Panc1 (cell line): ENCODE measurements around the gene RAB7A. TPM values are rescaled to one million over a fixed set of nuclear protein-coding genes. Genes with fewer than 3 reads are reported as not detected.

Experiments used
- ATAC-seq: fragments of 200-7000 bp; cut with Tn5 transposase; 2 replicates; pipeline ENCODE4 v1.9.1; 2020; ENCODE audit warnings: mild to moderate bottlenecking, moderate library complexity
- BruUV-seq: library from RNA; stranded (reverse); fragments of 400-500 nt; replicated peaks from 2 replicates; lab custom pipeline; 2021; lab: Mats Ljungman, UMichigan
- CTCF ChIA-PET: fragments of 300-600 bp; sonication (Branson Sonifier 250); formaldehyde crosslinking; loops from one replicate; lab custom pipeline; 2022; ENCODE audit warnings: antibody characterized with exemption; lab: Charles Lee
- POLR2A ChIA-PET: fragments of 300-600 bp; sonication (Branson Sonifier 250); formaldehyde crosslinking; loops from one replicate; lab custom pipeline; 2022; ENCODE audit warnings: antibody characterized with exemption; lab: Charles Lee
- DNase-seq: peaks from one replicate; pipeline ENCODE4 v3.0.0-alpha.2; 2010; ENCODE audit warnings: low read depth, low spot score
- H3K27ac ChIP-seq: 2 replicates; pipeline ENCODE4 v1.5.1; 2011; ENCODE audit warnings: mild to moderate bottlenecking, low read length, inconsistent platforms
- H3K27me3 ChIP-seq: fragments of 200-500 bp; sonication (Bioruptor generic); 2 replicates; pipeline ENCODE4 v1.6.0; 2014; ENCODE audit warnings: low read length, inconsistent platforms; ENCODE audit not compliant: control insufficient read depth, insufficient read depth
- H3K36me3 ChIP-seq: fragments of 200-500 bp; sonication (Bioruptor generic); 2 replicates; pipeline ENCODE4 v1.5.1; 2014; ENCODE audit warnings: inconsistent platforms, mild to moderate bottlenecking, low read length, moderate library complexity; ENCODE audit not compliant: control insufficient read depth, insufficient read depth
- H3K4me1 ChIP-seq: 2 replicates; pipeline ENCODE4 v1.5.1; 2011; ENCODE audit warnings: inconsistent platforms, mild to moderate bottlenecking, low read length, moderate library complexity; ENCODE audit not compliant: control insufficient read depth, insufficient read depth
- H3K4me3 ChIP-seq, 2 experiments: 2 replicates each; pipeline ENCODE4 v1.5.1; 2011 to 2012; ENCODE audit warnings: low read depth in 2 of 2, low read length in 2 of 2, mild to moderate bottlenecking in 2 of 2, inconsistent platforms in 1 of 2, moderate library complexity in 1 of 2
- H3K9me3 ChIP-seq: fragments of 200-500 bp; sonication (Bioruptor generic); 2 replicates; pipeline ENCODE4 v1.5.1; 2014; ENCODE audit warnings: low read depth, mild to moderate bottlenecking, inconsistent platforms, low read length, moderate library complexity; ENCODE audit not compliant: control insufficient read depth, insufficient read depth
- POLR2AphosphoS5 ChIP-seq: IDR thresholded peaks from 2 replicates; pipeline ENCODE4 v1.6.1; 2012; ENCODE audit warnings: mild to moderate bottlenecking, low read depth, low read length, moderate library complexity
- REST ChIP-seq, 2 experiments: IDR thresholded peaks; 2 replicates each; pipeline ENCODE4 v1.6.1; 2011 to 2012; ENCODE audit warnings: low read depth in 2 of 2, control low read depth in 1 of 2, low read length in 1 of 2, mild to moderate bottlenecking in 1 of 2, moderate library complexity in 1 of 2; ENCODE audit not compliant: insufficient read depth in 1 of 2
- SIN3A ChIP-seq: IDR thresholded peaks from 2 replicates; pipeline ENCODE4 v1.6.1; 2012; ENCODE audit warnings: low read depth, mild to moderate bottlenecking, low read length, moderate library complexity, borderline replicate concordance; ENCODE audit not compliant: insufficient read depth
- TCF7L2 ChIP-seq: IDR thresholded peaks from 2 replicates; pipeline ENCODE4 v1.6.1; 2011; ENCODE audit warnings: mild to moderate bottlenecking, low read depth, low read length, inconsistent platforms
- in situ Hi-C: cut with HindIII; loops from 2 replicates; pipeline ENCODE4 v1.10.0; 2016; ENCODE audit warnings: low sequenced_read_pairs, low pct_unique_long_range_greater_than_20kb
- intact Hi-C: fragments of 100-400 bp; cut with micrococcal nuclease; formaldehyde crosslinking; loops from one replicate; pipeline ENCODE4 v1.10.0; 2022; ENCODE audit not compliant: unreplicated experiment
- total RNA-seq: library from RNA; stranded (reverse); gene quantifications from one replicate; pipeline ENCODE4 v1.2.1, GENCODE V29; 2021; ENCODE audit not compliant: unreplicated experiment
- TF ChIP-seq, protein P1 (sequence below): fragments of 450-650 bp; IDR thresholded peaks from 2 replicates; pipeline ENCODE4 v1.5.1; 2017; ENCODE audit warnings: mild to moderate bottlenecking

Gene RAB7A
- total RNA-seq, 1 experiment from 2014 or later, result 386 TPM

- Histone ChIP-seq H3K4me1 (peaks cover 13% of the 10 kb centered on the region), H3K4me3 (no peak overlapping the region), H3K9me3 (no peaks in the 10 kb centered on the region), H3K27ac (no peak overlapping the region), H3K36me3 (no peaks in the 10 kb centered on the region), H3K27me3 (no peaks in the 10 kb centered on the region)
- in situ Hi-C loops, result no loop called here
- ChIA-PET CTCF (no interaction called here), POLR2A (no interaction called here)
- no peak for DNase-seq
- TF ChIP-seq, protein P1, sequence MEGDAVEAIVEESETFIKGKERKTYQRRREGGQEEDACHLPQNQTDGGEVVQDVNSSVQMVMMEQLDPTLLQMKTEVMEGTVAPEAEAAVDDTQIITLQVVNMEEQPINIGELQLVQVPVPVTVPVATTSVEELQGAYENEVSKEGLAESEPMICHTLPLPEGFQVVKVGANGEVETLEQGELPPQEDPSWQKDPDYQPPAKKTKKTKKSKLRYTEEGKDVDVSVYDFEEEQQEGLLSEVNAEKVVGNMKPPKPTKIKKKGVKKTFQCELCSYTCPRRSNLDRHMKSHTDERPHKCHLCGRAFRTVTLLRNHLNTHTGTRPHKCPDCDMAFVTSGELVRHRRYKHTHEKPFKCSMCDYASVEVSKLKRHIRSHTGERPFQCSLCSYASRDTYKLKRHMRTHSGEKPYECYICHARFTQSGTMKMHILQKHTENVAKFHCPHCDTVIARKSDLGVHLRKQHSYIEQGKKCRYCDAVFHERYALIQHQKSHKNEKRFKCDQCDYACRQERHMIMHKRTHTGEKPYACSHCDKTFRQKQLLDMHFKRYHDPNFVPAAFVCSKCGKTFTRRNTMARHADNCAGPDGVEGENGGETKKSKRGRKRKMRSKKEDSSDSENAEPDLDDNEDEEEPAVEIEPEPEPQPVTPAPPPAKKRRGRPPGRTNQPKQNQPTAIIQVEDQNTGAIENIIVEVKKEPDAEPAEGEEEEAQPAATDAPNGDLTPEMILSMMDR, result no peak
- no peak for TF ChIP-seq SIN3A
- TF ChIP-seq POLR2AphosphoS5, result no peak
- TF ChIP-seq TCF7L2, result no peak
- no peak for TF ChIP-seq REST (IDR thresholded peaks at IDR 0.05; ENCODE audit: insufficient read depth in 1 of 2, low read depth in 2 of 2, low read length in 1 of 2)
- no TSS peak for BruUV-seq
- no peak for ATAC-seq
- intact Hi-C loops, result no loop called here
These were observed 49.3 kb downstream of the RAB7A start for GRCh38 chr3:128775241-128775640.

GRCh38 chr3:128775906-128776542, 50.0 kb downstream of the RAB7A start:
- DNase-seq, result no peak
- TF ChIP-seq, protein P1, result no peak
- TF ChIP-seq POLR2AphosphoS5 (no peak), REST (IDR thresholded peaks at IDR 0.05; ENCODE audit: insufficient read depth in 1 of 2, low read depth in 2 of 2, low read length in 1 of 2) (no peak), TCF7L2 (no peak), SIN3A (no peak)
- POLR2A ChIA-PET, result no interaction called here

More at GRCh38 chr3:128775906-128776542, 50.0 kb downstream of the RAB7A start:
- peaks cover 13% of the 10 kb centered on the region for H3K4me1 ChIP-seq
- no peak overlapping the region for H3K27ac ChIP-seq
- H3K9me3 ChIP-seq, result no peaks in the 10 kb centered on the region
- intact Hi-C loops, result no loop called here
- BruUV-seq, result no TSS peak
- 0 out of 2 replicates have a peak, but pooled peaks have one; percentile 22 for ATAC-seq
- no peak overlapping the region for H3K4me3 ChIP-seq
- CTCF ChIA-PET, result no interaction called here
- no peaks in the 10 kb centered on the region for H3K36me3 ChIP-seq
- no peaks in the 10 kb centered on the region for H3K27me3 ChIP-seq
- in situ Hi-C loops, result no loop called here
